ENCODE results near the gene STARD3NL.
"Not testable (repeated sequence)": the region's sequence is repeated elsewhere in the genome, so short reads cannot be mapped to it uniquely, and the experiment has no call there.

STARD3NL gene

GRCh38 chr7:38178004-38178694 is at the start of gene STARD3NL:
Gene STARD3NL (plus strand): TSS chr7:38178245. CDS start chr7:38207505, 29,260 bp downstream.
- peak; percentile 96 for FAIRE-seq

GRCh38 chr7:38129162-38129561 is 48.9 kb upstream of the STARD3NL start:
- no peak for FAIRE-seq

GRCh38 chr7:38129579-38129978 is 48.5 kb upstream of the STARD3NL start:
- FAIRE-seq = no peak

- no peak for FAIRE-seq
These were observed 39.9 kb upstream of the STARD3NL start for GRCh38 chr7:38138171-38138570.

GRCh38 chr7:38141187-38141586 is 36.9 kb upstream of the STARD3NL start:
- no peak for FAIRE-seq

- FAIRE-seq = no peak
These were observed 35.3 kb upstream of the STARD3NL start for GRCh38 chr7:38142736-38143135.

- FAIRE-seq = no peak
These were observed 31.0 kb upstream of the STARD3NL start for GRCh38 chr7:38147005-38147404.

- FAIRE-seq = no peak
These were observed 26.5 kb upstream of the STARD3NL start for GRCh38 chr7:38151556-38151955.

GRCh38 chr7:38153515-38153914 is 24.5 kb upstream of the STARD3NL start:
- FAIRE-seq = no peak

- no peak for FAIRE-seq
These were observed 23.8 kb upstream of the STARD3NL start for GRCh38 chr7:38154278-38154677.

- no peak for FAIRE-seq
These were observed 18.0 kb upstream of the STARD3NL start for GRCh38 chr7:38160003-38160571.

GRCh38 chr7:38162036-38162435 is 16.0 kb upstream of the STARD3NL start:
- no peak for FAIRE-seq

- FAIRE-seq = no peak
These were observed 14.4 kb upstream of the STARD3NL start for GRCh38 chr7:38163671-38164070.

- FAIRE-seq = no peak
These were observed 9.0 kb upstream of the STARD3NL start for GRCh38 chr7:38168890-38169570.

- no peak for FAIRE-seq
These were observed 8.2 kb upstream of the STARD3NL start for GRCh38 chr7:38169847-38170246.

- FAIRE-seq = no peak
These were observed 6.2 kb upstream of the STARD3NL start for GRCh38 chr7:38171623-38172391.

GRCh38 chr7:38175547-38175946 is 2.5 kb upstream of the STARD3NL start:
- FAIRE-seq = not testable (repeated sequence)

- no peak for FAIRE-seq
These were observed 433 bp upstream of the STARD3NL start for GRCh38 chr7:38177621-38178003.

GRCh38 chr7:38178695-38179344 is 775 bp downstream of the STARD3NL start:
- FAIRE-seq = no peak

- no peak for FAIRE-seq
These were observed 1.8 kb downstream of the STARD3NL start for GRCh38 chr7:38179776-38180226.

GRCh38 chr7:38181111-38181510 is 3.1 kb downstream of the STARD3NL start:
- FAIRE-seq = no peak

GRCh38 chr7:38182450-38182849 is 4.4 kb downstream of the STARD3NL start:
- FAIRE-seq = no peak

Measured in A204.1 (cell line).